Activated CD4-positive, alpha-beta T cell treated with anti-CD3 and anti-CD28 coated beads for 24 hours (primary cell): ENCODE results near the gene FLOT1.
"Not testable (repeated sequence)": the region's sequence is repeated elsewhere in the genome, so short reads cannot be mapped to it uniquely, and the experiment has no call there.

Source experiments
- DNase-seq, 2 donors: peaks; one replicate each; pipeline ENCODE4 v3.0.0-alpha.2; 2020; ENCODE audit warnings: low read depth in 2 of 2

The FLOT1 gene

GRCh38 chr6:30767158-30767943, 24.9 kb upstream of the FLOT1 start:
- no peak for DNase-seq

GRCh38 chr6:30766461-30767157, 24.1 kb upstream of the FLOT1 start:
- no peak for DNase-seq

- not testable (repeated sequence) for DNase-seq
These were observed 23.0 kb upstream of the FLOT1 start for GRCh38 chr6:30765495-30765894.

GRCh38 chr6:30764490-30765043, 22.1 kb upstream of the FLOT1 start:
- DNase-seq, result not testable (repeated sequence)

GRCh38 chr6:30763618-30764489, 21.4 kb upstream of the FLOT1 start:
- no peak for DNase-seq

GRCh38 chr6:30763155-30763617, 20.7 kb upstream of the FLOT1 start:
- DNase-seq, result no peak

GRCh38 chr6:30761791-30762429, 19.4 kb upstream of the FLOT1 start:
- DNase-seq, result no peak

GRCh38 chr6:30760549-30760948, 18.1 kb upstream of the FLOT1 start:
- no peak for DNase-seq

GRCh38 chr6:30759575-30760239, 17.2 kb upstream of the FLOT1 start:
- DNase-seq, result no peak

GRCh38 chr6:30757261-30757904, 14.9 kb upstream of the FLOT1 start:
- no peak for DNase-seq

GRCh38 chr6:30756405-30757003, 14.0 kb upstream of the FLOT1 start:
- not testable (repeated sequence) for DNase-seq

GRCh38 chr6:30754631-30755030, 12.1 kb upstream of the FLOT1 start:
- DNase-seq, result no peak

- no peak for DNase-seq
These were observed 9.9 kb upstream of the FLOT1 start for GRCh38 chr6:30752157-30752927.

- DNase-seq, result no peak
These were observed 7.8 kb upstream of the FLOT1 start for GRCh38 chr6:30750379-30750668.

- no peak for DNase-seq
These were observed 7.3 kb upstream of the FLOT1 start for GRCh38 chr6:30749554-30750378.

- no peak for DNase-seq
These were observed 6.5 kb upstream of the FLOT1 start for GRCh38 chr6:30748851-30749540.

- no peak for DNase-seq
These were observed 5.6 kb upstream of the FLOT1 start for GRCh38 chr6:30747902-30748769.
